HG02610 (cell line): ENCODE measurements around the gene DPYSL5.

Experiments used
- ATAC-seq: cut with Tn5 transposase; IDR thresholded peaks from one replicate; pipeline ENCODE4 v1.9.1; 2021; ENCODE audit warnings: mild to moderate bottlenecking, moderate library complexity; ENCODE audit not compliant: unreplicated experiment

The DPYSL5 gene

DNA sequence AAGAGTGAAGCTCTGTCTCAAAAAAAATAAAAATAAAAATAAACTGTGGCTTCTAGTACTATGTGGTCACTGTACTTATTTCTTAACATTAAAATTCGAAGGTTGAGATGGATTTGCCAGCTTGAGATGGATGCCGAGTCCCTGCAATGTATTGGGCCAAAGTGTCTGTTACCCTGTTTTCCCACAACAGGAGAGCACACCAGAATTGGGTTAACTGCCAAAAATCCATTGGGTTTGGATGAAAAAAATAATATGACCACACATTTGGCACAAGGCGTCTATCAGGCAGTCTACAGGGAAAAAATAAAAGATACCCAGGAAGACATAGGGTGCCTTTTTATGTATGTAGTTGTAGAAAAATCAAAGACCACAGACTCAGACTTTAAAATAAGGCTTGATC, 103.3 kb downstream of the DPYSL5 start:
- ATAC-seq, result no peak

GRCh38 chr2:26952374-26952773, 104.4 kb downstream of the DPYSL5 start:
- ATAC-seq, result no peak

DNA sequence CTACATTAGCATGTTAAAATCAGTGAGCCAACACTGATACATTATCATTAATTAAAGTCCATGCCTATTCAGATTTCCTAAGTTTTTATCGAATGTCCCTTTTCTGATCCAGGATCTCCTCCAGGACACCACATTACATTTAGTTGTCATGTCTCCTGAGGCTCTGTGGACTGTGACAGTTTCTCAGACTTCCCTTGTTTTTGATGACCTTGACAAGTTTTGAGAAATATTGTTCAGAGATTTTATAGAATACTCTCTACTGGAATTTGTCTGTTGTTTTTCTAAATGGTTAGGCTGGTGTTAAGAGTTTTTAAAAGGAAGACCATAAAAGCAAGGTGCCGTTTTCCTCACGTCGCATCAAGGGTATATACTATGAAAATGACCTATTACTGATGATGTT, 106.2 kb downstream of the DPYSL5 start:
- no peak for ATAC-seq

GRCh38 chr2:26957041-26957440, 109.1 kb downstream of the DPYSL5 start:
- ATAC-seq, result no peak

GRCh38 chr2:26957534-26957933, 109.6 kb downstream of the DPYSL5 start:
- no peak for ATAC-seq

- ATAC-seq, result no peak
These were observed 111.4 kb downstream of the DPYSL5 start for GRCh38 chr2:26959331-26959730.

DNA sequence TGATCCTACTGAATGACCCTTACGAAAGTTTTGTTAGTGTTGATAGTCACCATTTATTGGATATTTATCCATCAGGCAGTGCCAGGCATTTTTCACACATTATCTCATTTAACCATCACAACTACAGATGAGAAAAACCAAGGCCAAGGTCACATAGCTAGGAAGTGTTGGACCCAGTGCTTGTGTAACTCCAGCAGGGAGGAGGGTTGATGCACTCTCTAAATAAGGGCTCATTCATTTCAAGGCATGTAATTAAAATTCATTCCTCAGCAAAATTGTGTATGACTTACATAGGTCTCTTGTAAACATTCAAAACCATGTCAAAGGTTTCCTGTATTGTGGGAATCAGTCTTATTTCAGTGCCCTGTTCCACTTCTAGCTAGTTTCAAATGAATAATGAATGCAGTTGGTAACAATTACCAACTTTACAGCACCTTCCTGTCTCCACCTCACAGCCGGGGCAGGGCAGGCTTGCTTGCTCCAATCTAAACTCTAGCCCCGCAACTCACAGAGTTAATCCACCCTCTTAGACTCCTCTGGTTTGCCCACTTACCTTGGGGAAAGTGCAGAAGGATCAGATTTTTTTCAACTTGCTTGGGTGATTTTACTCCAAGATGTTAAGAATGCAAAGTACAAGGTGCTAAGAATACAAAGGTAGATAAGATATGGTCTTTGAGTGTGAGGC, 116.7 kb downstream of the DPYSL5 start:
- no peak for ATAC-seq

GRCh38 chr2:26968001-26968400, 120.1 kb downstream of the DPYSL5 start:
- ATAC-seq, result no peak

DNA sequence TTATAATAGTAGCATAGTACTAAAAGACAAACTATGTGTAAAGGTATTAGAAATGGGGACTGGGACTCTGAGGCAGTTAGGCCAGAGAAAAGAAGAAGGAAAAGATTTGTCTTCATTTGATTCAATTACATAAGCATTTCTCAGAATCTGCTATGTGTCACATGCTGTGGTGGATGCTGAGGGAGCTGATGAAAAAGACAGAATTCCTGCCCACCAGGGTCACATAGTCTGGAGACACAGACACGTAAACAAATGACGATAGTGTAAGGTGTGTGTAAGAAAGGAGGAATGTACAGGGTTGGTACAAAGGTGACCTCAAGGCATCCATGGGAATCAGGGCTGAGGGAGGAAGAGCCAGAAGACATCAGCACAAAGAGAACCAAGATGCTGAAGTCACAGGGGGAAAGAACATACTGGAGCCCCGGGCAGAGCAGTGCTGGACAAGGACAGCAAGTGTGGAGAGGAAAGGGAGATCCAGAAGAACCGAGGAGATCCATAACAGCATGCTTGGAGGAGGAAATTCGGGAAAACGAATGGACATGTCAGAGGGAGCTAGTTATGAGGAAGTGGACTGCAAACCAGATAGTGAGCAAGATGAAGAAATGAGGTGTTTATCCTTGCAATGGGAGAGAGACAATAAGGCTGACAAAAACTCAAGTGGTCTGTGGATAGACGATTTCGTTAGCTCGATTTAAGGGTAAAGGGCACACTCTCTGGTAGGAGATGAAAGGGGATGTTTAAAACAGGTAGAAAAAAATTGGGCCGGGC, 121.3 kb downstream of the DPYSL5 start:
- ATAC-seq, result no peak

GRCh38 chr2:26970244-26970927, 122.5 kb downstream of the DPYSL5 start, which contains the start of gene MAPRE3:
MAPRE3 (plus strand) TSS chr2:26970637; CDS start chr2:27022219, 51,582 bp downstream.
- ATAC-seq, result peak; percentile 77

- no peak for ATAC-seq
These were observed 123.1 kb downstream of the DPYSL5 start for GRCh38 chr2:26970928-26971627.

GRCh38 chr2:26971911-26972786, 124.2 kb downstream of the DPYSL5 start:
- no peak for ATAC-seq

DNA sequence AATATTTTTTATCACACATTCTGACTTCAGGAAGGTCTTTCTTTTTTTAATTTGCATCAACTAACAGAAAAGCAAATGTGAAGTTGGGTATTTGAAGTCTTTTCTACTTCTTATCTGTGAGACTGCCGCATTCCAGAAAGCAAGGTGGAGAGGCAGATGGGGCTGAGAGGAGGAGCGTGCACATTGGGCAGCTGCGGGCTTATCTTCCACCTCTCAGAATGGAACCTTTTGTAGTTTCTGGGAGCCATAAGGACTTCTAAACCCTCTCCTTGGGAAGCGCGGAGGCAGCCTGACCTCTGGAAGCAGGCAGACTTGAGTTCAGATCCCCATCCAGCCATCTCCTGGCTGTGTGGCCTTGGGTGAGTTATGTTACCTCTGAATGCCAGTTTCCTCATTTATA, 126.4 kb downstream of the DPYSL5 start:
- ATAC-seq, result no peak

DNA sequence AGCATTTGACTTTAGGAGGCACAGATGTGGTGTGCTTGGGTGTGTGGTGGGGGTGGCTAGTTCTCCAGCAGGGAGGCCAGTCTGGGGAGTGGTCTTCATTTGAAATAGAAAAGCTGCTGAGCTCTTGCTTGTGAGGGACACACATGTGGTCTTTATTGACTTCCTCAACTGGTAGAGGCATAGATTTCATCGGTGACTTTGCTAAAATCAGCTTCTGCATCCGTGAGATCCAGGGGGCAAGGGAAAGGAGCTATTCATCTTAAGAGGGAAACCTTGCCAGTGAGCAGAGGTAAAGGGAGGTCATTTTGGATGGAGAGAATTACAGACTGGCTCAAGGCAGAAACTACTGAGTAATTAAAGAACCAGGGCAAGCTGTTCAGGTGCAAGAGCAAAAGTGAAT, 127.2 kb downstream of the DPYSL5 start:
- ATAC-seq, result no peak

GRCh38 chr2:26975656-26976055, 127.7 kb downstream of the DPYSL5 start:
- ATAC-seq, result no peak

DNA sequence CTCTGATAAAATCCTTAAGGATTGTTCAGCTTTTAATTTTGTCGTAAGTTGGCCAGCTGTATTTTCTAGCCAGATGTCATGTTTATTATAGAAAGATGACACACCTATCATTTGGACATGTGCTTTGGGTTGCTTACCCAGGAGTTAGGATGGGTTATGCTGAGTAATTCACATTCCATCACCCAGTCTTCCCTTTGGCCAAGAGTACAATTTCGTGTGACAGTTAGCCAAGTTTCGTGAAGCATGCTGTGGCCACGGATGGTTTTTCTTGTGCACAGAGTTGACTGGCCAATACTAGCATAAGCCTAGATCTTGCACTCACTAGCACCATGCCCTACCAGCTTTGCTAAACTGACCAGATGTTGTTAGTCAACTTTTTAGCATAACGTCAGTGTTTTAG, 128.3 kb downstream of the DPYSL5 start:
- ATAC-seq, result no peak

GRCh38 chr2:26977012-26977411, 129.1 kb downstream of the DPYSL5 start:
- no peak for ATAC-seq

DNA sequence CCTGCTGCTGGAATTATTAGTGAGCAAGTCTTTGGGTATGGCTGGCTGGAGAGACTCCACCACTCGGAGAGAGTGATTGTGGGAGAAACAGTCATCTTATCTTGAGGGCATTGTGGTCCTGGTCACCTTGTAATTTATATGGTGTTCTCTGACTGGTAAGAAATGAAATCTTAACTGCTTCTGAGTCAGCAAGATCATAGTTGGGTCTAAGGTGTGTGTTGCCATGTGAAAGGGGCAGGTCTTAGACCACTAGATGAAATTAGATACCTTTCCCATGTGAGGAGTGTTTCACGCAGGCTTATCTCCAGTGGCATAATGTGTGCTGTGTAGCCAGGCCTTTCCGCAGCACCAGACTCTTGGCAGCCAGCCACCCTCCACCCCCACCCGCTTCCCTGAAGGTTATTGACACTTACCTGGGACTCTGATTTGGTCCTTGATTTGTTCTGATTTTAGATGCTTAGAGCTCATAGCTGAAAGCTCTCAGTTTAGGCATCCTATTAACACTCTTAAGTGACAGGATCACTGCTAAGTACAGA, 130.2 kb downstream of the DPYSL5 start:
- no peak for ATAC-seq

DNA sequence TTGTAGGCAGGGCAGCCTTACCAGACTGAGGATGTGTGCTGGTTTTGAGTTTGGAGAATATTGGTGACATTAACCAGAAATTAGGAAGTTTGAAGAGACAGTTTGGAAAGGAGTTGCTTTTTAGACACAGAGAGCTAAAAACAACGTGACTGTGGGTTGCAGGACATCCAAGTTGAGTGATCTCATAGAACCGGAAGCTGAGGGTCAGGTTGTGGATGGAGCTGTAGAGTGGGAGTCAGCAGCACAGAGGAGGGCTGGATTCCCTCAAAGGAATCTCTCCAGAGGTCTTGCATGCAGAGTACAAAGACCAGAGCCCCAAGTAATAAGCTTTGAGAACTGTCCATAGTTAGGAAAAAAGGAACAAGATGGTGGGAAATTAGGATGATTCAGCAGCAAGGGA, 131.8 kb downstream of the DPYSL5 start:
- no peak for ATAC-seq

DNA sequence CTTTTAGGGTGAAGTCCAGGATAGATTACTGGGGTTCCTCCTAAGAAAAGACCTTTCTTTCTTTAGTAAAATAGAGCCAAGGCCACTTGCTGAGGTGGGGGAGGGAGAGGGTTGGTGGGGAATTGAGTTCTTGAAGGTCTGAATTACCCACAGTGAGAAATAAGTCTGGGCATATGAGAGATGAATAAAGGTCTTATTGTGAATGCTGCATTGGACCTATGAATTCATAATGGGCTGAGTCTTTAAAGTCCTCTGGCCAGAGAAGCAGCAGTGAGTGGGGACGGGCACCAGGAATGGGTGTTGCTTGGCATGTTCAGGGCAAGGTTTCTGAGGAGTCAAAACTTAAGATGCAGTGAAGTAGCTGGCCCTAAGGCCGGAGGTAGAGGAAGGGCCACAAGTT, 133.0 kb downstream of the DPYSL5 start:
- ATAC-seq, result no peak
